Osteoblast (primary cell): ENCODE data around the gene ACTL8. TPM values are rescaled to one million over a fixed set of nuclear protein-coding genes. Genes with fewer than 3 reads are reported as not detected.

Experiments used
- DNase-seq: peaks from one replicate; pipeline ENCODE4 v3.0.0; 2011; ENCODE audit warnings: low spot score, mixed read lengths; ENCODE audit not compliant: insufficient read length; ENCODE audit errors: missing footprints
- H2AFZ ChIP-seq: 2 replicates; pipeline ENCODE4 v1.6.0; 2011; ENCODE audit warnings: mild to moderate bottlenecking, low read length
- H3K27ac ChIP-seq: 2 replicates; pipeline ENCODE4 v1.5.1; 2011; ENCODE audit warnings: mild to moderate bottlenecking, low read depth, low read length, moderate library complexity
- H3K27me3 ChIP-seq: 2 replicates; pipeline ENCODE4 v1.6.0; 2012; ENCODE audit warnings: mild to moderate bottlenecking, control low read depth, inconsistent platforms, low read length, moderate library complexity; ENCODE audit not compliant: insufficient read depth
- H3K36me3 ChIP-seq: 2 replicates; pipeline ENCODE4 v1.5.1; 2011; ENCODE audit warnings: mild to moderate bottlenecking, low read length, control low read depth, moderate library complexity; ENCODE audit not compliant: insufficient read depth
- H3K4me1 ChIP-seq: 2 replicates; pipeline ENCODE4 v1.5.1; 2011; ENCODE audit warnings: mild to moderate bottlenecking, low read length, control low read depth, moderate library complexity; ENCODE audit not compliant: insufficient read depth
- H3K4me2 ChIP-seq: 2 replicates; pipeline ENCODE4 v1.6.0; 2011; ENCODE audit warnings: mild to moderate bottlenecking, low read length; ENCODE audit not compliant: insufficient read depth
- H3K4me3 ChIP-seq: fragments of 200-600 bp; sonication (generic); 3 replicates; pipeline ENCODE4 v1.5.1; 2012; ENCODE audit warnings: mild to moderate bottlenecking, low read length, inconsistent platforms; ENCODE audit not compliant: insufficient read depth
- H3K79me2 ChIP-seq: 2 replicates; pipeline ENCODE4 v1.6.0; 2012; ENCODE audit warnings: mild to moderate bottlenecking, low read length, control low read depth, inconsistent platforms; ENCODE audit not compliant: insufficient read depth
- H3K9me3 ChIP-seq: 2 replicates; pipeline ENCODE4 v1.5.1; 2011; ENCODE audit warnings: low read depth, low read length, control low read depth
- H4K20me1 ChIP-seq: 2 replicates; pipeline ENCODE4 v1.6.0; 2012; ENCODE audit warnings: mild to moderate bottlenecking, low read length, control low read depth; ENCODE audit not compliant: insufficient read depth
- CTCF ChIP-seq: IDR thresholded peaks from 2 replicates; pipeline ENCODE4 v1.5.1; 2011; ENCODE audit warnings: mild to moderate bottlenecking, low read depth, low read length, moderate library complexity; ENCODE audit errors: extremely low read depth
- total RNA-seq: library from RNA; depleted of rRNA; stranded (reverse); fragments of >200 nt; gene quantifications from 2 replicates; pipeline ENCODE4 v1.2.3, GENCODE V29; 2012

ACTL8 gene
- total RNA-seq, 1 donor: not detected

GRCh38 chr1:17734609-17735008 lies 20.5 kb upstream of the ACTL8 start:
- Histone ChIP-seq H2AFZ (no peak overlapping the region), H3K27ac (no peak overlapping the region), H3K9me3 (no peaks in the 10 kb centered on the region), H3K4me1 (peaks cover 3% of the 10 kb centered on the region), H4K20me1 (no peaks in the 10 kb centered on the region), H3K4me2 (no peak overlapping the region), H3K27me3 (no peaks in the 10 kb centered on the region), H3K79me2 (no peaks in the 10 kb centered on the region), H3K4me3 (no peak overlapping the region), H3K36me3 (no peaks in the 10 kb centered on the region)
- DNase-seq: no peak
- TF ChIP-seq CTCF: no peak

GRCh38 chr1:17735348-17735747 lies 19.8 kb upstream of the ACTL8 start:
- H3K4me3 ChIP-seq: no peak overlapping the region
- no peaks in the 10 kb centered on the region for H4K20me1 ChIP-seq
- no peak for TF ChIP-seq CTCF
- H2AFZ ChIP-seq: no peak overlapping the region
- peaks cover 3% of the 10 kb centered on the region for H3K4me1 ChIP-seq
- no peak overlapping the region for H3K27ac ChIP-seq
- no peak overlapping the region for H3K4me2 ChIP-seq
- no peaks in the 10 kb centered on the region for H3K9me3 ChIP-seq
- no peaks in the 10 kb centered on the region for H3K36me3 ChIP-seq
- no peaks in the 10 kb centered on the region for H3K27me3 ChIP-seq
- no peak for DNase-seq
- H3K79me2 ChIP-seq: no peaks in the 10 kb centered on the region

- no peak for TF ChIP-seq CTCF
- H3K27me3 ChIP-seq: peaks cover 4% of the 10 kb centered on the region
- no peaks in the 10 kb centered on the region for H3K36me3 ChIP-seq
- H3K4me2 ChIP-seq: no peak overlapping the region
- H4K20me1 ChIP-seq: no peaks in the 10 kb centered on the region
- H3K79me2 ChIP-seq: no peaks in the 10 kb centered on the region
- no peak overlapping the region for H3K4me3 ChIP-seq
- H3K9me3 ChIP-seq: no peaks in the 10 kb centered on the region
- DNase-seq: no peak
- H2AFZ ChIP-seq: no peak overlapping the region
- peaks cover 3% of the 10 kb centered on the region for H3K4me1 ChIP-seq
- no peak overlapping the region for H3K27ac ChIP-seq
Measured at GRCh38 chr1:17735793-17736192, 19.3 kb upstream of the ACTL8 start.

- no peaks in the 10 kb centered on the region for H4K20me1 ChIP-seq
- DNase-seq: no peak
- no peak overlapping the region for H2AFZ ChIP-seq
- no peaks in the 10 kb centered on the region for H3K36me3 ChIP-seq
- no peaks in the 10 kb centered on the region for H3K79me2 ChIP-seq
- no peak overlapping the region for H3K4me2 ChIP-seq
- no peak for TF ChIP-seq CTCF
- H3K27me3 ChIP-seq: peaks cover 8% of the 10 kb centered on the region
- H3K4me3 ChIP-seq: no peak overlapping the region
- H3K4me1 ChIP-seq: peaks cover 3% of the 10 kb centered on the region
- no peaks in the 10 kb centered on the region for H3K9me3 ChIP-seq
- no peak overlapping the region for H3K27ac ChIP-seq
Measured at GRCh38 chr1:17736625-17737024, 18.5 kb upstream of the ACTL8 start.
